ENCODE data around the gene ZNF236. TPM values are rescaled to one million over a fixed set of nuclear protein-coding genes. Genes with fewer than 3 reads are reported as not detected.
A peak's percentile ranks its signal among the peaks of the same experiment; 100 is the strongest.

ZNF236 gene
- total RNA-seq, 2 donors from 2014 or later = 8.3 to 29.0 TPM

- 50% methylated on average over 5 of the region's 5 CpGs for WGBS
These were observed 2.4 kb downstream of the ZNF236 start for GRCh38 chr18:76824754-76825153.

DNA sequence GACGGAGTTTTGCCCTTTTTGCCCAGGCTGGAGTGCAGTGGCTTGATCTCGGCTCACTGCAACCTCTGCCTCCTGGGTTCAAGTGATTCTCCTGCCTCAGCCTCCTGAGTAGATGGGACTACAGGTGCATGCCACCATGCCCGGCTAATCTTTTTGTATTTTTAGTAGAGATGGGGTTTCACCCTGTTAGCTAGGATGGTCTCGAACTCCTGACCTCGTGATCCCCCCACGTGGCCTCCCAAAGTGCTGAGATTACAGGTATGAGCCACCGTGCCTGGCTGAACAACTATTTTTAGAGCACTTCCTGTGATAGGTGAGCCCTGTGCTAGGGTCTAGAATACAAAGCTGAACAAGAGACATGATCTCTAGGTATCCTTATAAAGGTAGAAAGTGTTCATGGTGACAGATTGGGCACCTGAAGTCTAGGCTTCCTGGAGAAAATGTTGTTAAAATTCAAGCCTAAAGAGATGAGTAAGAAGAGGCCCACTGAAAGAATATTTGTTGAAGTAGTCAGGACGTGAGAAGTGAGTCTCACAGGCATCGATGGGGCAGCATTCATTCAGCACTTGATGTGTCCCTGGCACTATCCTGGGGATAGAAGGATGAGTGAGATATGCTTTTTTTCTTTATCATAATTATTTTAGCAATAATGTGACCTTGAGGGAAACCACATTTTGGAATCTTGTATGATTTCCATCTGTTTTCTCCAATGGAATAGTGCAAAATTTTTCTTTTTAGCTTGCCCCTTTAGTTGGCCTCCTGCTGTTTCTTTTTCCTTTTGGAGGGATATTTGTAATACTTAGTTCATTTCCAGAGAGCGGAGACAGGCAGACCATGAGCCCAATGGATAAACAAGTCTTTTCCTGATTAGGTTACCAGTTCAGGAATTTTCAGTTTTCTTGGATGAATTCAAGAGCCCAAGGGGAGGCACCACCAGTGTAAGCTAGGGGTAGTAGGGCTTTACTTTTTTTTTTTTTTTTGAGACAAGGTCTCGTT, 5.1 kb downstream of the ZNF236 start:
- Histone ChIP-seq H3K27me3 (replicated peaks; ENCODE audit: insufficient read depth) (no peaks in the 10 kb centered on the region), H3K9me3 (no peaks in the 10 kb centered on the region), H3K27ac (no peak overlapping the region), H3K36me3 (no peaks in the 10 kb centered on the region), H3K4me1 (replicated peaks) (no peaks in the 10 kb centered on the region), H3K4me3 (no peak overlapping the region)
- 78% methylated on average over 11 of the region's 11 CpGs for WGBS
- no peak for DNase-seq (ENCODE audit: low spot score)
- intact Hi-C loops (cut with DNase I) = no loop called here
- TF ChIP-seq POLR2AphosphoS5 (IDR thresholded peaks at IDR 0.05) (no peak), POLR2A (IDR thresholded peaks at IDR 0.05) (no peak)
- TF ChIP-seq, protein P1, sequence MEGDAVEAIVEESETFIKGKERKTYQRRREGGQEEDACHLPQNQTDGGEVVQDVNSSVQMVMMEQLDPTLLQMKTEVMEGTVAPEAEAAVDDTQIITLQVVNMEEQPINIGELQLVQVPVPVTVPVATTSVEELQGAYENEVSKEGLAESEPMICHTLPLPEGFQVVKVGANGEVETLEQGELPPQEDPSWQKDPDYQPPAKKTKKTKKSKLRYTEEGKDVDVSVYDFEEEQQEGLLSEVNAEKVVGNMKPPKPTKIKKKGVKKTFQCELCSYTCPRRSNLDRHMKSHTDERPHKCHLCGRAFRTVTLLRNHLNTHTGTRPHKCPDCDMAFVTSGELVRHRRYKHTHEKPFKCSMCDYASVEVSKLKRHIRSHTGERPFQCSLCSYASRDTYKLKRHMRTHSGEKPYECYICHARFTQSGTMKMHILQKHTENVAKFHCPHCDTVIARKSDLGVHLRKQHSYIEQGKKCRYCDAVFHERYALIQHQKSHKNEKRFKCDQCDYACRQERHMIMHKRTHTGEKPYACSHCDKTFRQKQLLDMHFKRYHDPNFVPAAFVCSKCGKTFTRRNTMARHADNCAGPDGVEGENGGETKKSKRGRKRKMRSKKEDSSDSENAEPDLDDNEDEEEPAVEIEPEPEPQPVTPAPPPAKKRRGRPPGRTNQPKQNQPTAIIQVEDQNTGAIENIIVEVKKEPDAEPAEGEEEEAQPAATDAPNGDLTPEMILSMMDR (IDR thresholded peaks at IDR 0.05) = no peak

More at GRCh38 chr18:76824754-76825153, 2.4 kb downstream of the ZNF236 start:
- H3K9me3 ChIP-seq = no peaks in the 10 kb centered on the region
- no peaks in the 10 kb centered on the region for H3K4me1 ChIP-seq (replicated peaks)
- H3K36me3 ChIP-seq = no peaks in the 10 kb centered on the region
- peak overlapping the region in 1 of 2 donors; percentile 95 for H3K27ac ChIP-seq
- intact Hi-C loops (cut with DNase I) = no loop called here
- DNase-seq (ENCODE audit: low spot score) = no peak
- no peaks in the 10 kb centered on the region for H3K27me3 ChIP-seq (replicated peaks; ENCODE audit: insufficient read depth)
- no peak overlapping the region for H3K4me3 ChIP-seq
- TF ChIP-seq POLR2A (IDR thresholded peaks at IDR 0.05) = no peak
- TF ChIP-seq POLR2AphosphoS5 (IDR thresholded peaks at IDR 0.05) = no peak
- TF ChIP-seq, protein P1 (IDR thresholded peaks at IDR 0.05) = no peak

DNA sequence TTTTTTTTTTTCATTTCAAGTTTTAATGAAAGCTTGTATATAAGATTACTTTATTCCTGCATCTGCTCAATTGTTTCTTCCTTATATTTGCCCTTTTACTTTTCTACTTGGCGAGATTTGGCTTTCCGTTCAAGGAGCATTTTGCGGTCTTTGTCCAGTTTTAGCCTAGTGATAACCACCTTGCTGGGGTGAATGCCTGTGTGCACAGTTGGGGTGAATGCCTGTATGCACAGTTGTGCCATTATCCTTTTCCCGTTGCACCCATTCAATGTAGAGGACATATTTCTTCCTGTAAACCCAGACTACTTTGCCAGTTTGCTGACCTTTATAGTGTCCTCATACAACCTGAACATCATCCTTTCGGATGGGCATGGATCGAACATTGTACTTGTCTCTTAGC, 12.0 kb downstream of the ZNF236 start:
- TF ChIP-seq POLR2AphosphoS5 (IDR thresholded peaks at IDR 0.05) (no peak), POLR2A (IDR thresholded peaks at IDR 0.05) (no peak)
- TF ChIP-seq, protein P1 (IDR thresholded peaks at IDR 0.05) = no peak
- 94% methylated on average over 6 of the region's 6 CpGs for WGBS
- no peak overlapping the region for H3K4me3 ChIP-seq
- H3K36me3 ChIP-seq = no peaks in the 10 kb centered on the region
- intact Hi-C loops (cut with DNase I) = no loop called here
- H3K27ac ChIP-seq = no peak overlapping the region
- H3K9me3 ChIP-seq = no peaks in the 10 kb centered on the region
- no peak for DNase-seq (ENCODE audit: low spot score)
- H3K4me1 ChIP-seq (replicated peaks) = no peaks in the 10 kb centered on the region
- H3K27me3 ChIP-seq (replicated peaks; ENCODE audit: insufficient read depth) = no peaks in the 10 kb centered on the region

DNA sequence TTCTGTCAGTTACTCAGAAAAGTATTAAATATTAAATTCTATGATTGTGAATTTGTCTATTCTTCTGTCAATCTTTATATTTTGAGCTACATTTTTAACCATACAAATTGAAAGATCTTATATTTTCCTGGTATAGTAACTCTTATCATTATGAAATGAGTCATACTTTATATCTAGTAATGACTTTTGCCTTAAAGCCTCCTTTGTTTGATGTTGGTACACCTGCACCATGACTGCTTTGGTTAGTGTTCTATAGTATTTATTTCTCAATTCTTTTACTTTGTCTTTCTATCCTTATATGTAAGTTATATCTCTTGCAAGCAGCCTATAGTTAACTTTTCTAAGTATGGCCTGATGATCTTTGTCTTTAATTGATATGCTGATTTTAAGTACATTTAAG, 13.0 kb downstream of the ZNF236 start:
- Histone ChIP-seq H3K27ac (no peak overlapping the region), H3K27me3 (replicated peaks; ENCODE audit: insufficient read depth) (no peaks in the 10 kb centered on the region), H3K4me1 (replicated peaks) (no peaks in the 10 kb centered on the region), H3K36me3 (no peaks in the 10 kb centered on the region), H3K9me3 (no peaks in the 10 kb centered on the region), H3K4me3 (no peak overlapping the region)
- intact Hi-C loops (cut with DNase I) = no loop called here
- DNase-seq (ENCODE audit: low spot score) = no peak
- TF ChIP-seq POLR2AphosphoS5 (IDR thresholded peaks at IDR 0.05) (no peak), POLR2A (IDR thresholded peaks at IDR 0.05) (no peak)
- TF ChIP-seq, protein P1 (IDR thresholded peaks at IDR 0.05) = no peak

GRCh38 chr18:76837071-76837470, 14.7 kb downstream of the ZNF236 start:
- Histone ChIP-seq H3K27me3 (replicated peaks; ENCODE audit: insufficient read depth) (no peaks in the 10 kb centered on the region), H3K4me1 (replicated peaks) (no peaks in the 10 kb centered on the region), H3K9me3 (no peaks in the 10 kb centered on the region), H3K4me3 (no peak overlapping the region), H3K27ac (no peak overlapping the region), H3K36me3 (no peaks in the 10 kb centered on the region)
- no peak for DNase-seq (ENCODE audit: low spot score)
- WGBS = 50% methylated on average over 6 of the region's 6 CpGs
- intact Hi-C loops (cut with DNase I) = no loop called here
- TF ChIP-seq POLR2AphosphoS5 (IDR thresholded peaks at IDR 0.05) (no peak), POLR2A (IDR thresholded peaks at IDR 0.05) (no peak)
- TF ChIP-seq, protein P1 (IDR thresholded peaks at IDR 0.05) = no peak
